Esophagus squamous epithelium (tissue), 4 donors: ENCODE measurements around the gene SCNN1G.

Experiments used
- CTCF ChIP-seq, 6 experiments: fragments of 450-650 bp in 4 of 6; fragments of 200-600 bp in 2 of 6; sonication (generic) in 2 of 6; IDR thresholded peaks; one replicate each; pipeline ENCODE4 v1.5.1; 2016 to 2019; ENCODE audit warnings: antibody characterized with exemption in 6 of 6, mild to moderate bottlenecking in 4 of 6, moderate library complexity in 4 of 6
- POLR2A ChIP-seq, 4 donors: fragments of 450-650 bp; IDR thresholded peaks; one replicate each; pipeline ENCODE4 v1.6.1; 2017; ENCODE audit warnings: antibody characterized with exemption in 4 of 4, mild to moderate bottlenecking in 4 of 4, moderate library complexity in 3 of 4

DNA sequence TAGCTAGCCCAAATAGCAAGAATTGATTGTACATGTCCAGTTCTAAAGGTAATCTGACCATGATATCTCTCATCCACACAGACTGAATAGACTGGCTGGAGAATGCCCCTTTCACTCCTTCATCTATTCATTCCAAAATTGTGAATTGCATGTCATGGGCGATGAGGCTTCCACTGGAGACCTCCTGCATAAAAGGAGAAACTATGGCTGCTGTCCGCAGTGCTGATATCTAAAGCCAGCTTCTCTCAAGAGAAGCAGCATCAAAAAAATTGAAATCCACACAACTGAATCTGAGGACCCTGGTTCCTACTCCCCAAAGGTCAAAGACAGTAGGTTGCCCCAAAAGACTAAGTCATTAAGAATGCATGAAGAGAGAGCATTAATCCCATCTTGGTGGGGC lies 7.9 kb upstream of the SCNN1G start:
- TF ChIP-seq POLR2A (IDR thresholded peaks at IDR 0.05): no peak
- TF ChIP-seq CTCF (IDR thresholded peaks at IDR 0.05): no peak
